Cortex of kidney (tissue), 1 donor: Measurements from ENCODE around the gene PALLD.

ENCODE experiments used
- DNase-seq: peaks from one replicate; lab custom pipeline; 2025; lab: John Stamatoyannopoulos, UW

Gene PALLD

GRCh38 chr4:168854350-168854921, 357.6 kb downstream of the PALLD start:
- DNase-seq: no peak

GRCh38 chr4:168856312-168856711, 359.5 kb downstream of the PALLD start:
- DNase-seq: no peak

DNA sequence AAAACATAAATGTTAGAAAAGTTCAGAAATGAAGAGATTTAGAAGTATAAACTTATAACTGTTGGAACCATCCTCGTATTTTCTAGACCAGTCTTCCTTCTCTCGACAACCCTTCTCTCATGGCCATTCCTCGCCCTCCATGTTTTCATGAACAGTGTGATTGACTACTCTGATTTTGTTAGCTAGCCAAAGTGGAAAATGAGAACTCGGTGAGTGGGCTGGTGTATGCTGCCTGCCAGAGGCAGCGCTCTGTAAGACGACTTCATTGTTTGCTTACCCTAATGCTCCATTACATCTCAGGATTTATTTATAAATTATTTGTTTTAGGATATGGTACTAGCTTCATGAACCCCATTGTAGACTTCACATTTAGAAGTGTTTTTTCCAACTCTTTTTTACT, 360.2 kb downstream of the PALLD start:
- no peak for DNase-seq

- DNase-seq: no peak
These were observed 360.9 kb downstream of the PALLD start for GRCh38 chr4:168857546-168858314.

DNA sequence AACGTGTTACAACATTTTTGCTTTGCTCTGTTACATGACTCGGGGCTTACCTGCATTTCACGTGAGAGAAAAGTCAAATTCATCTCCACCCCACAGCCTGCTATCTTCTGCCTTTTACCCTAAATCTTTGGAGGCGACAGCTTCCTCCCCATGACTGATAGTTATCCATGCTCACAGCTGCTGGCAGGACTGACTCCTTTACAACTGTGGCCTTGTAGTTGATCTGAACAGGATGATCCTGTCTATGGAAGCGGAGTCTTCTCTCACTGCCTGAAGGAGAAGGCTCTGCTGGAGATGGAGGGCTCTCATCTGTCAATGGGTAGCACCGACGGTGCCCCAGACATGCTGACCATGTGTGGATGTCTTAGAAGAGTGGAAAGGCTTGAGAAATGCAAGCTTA, 362.2 kb downstream of the PALLD start:
- DNase-seq: no peak

DNA sequence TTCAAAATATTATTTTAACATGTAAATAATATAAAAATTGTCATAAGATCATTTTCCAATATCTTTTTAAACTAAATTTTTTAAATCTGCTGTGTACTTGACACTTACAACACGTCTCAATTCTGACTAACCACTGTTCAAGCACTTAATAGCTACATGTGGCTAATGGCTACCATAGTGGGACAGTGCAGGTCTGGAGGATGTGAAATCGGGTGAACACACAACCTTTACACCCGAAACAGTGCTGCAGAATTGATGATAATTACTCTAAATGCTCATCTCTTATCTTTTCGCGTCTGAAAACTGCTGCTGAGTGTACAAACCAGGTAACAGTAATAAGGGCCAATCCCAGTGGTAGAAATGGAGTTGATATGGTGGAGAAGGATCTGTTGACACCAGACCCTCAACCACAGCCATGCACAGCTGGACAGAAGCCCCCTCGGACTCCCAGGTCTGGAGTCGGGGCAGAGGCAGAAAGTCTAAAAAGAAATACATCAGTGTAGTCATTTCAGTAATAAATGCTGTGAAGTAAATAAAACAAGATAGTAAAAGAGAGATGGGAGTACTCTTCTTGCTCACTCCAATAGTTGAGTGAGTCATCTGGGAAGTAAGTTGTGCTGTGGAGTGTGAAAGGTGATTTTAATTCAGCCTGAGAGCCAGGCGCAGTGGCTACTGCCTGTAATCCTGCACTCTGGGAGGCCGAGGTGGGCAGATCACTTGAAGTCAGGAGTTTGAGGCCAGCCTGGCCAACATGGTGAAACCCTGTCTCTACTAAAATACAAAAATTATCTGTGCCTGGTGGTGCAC, 363.2 kb downstream of the PALLD start:
- DNase-seq: no peak

- no peak for DNase-seq
These were observed 364.0 kb downstream of the PALLD start for GRCh38 chr4:168860827-168861226.

- DNase-seq: no peak
These were observed 367.1 kb downstream of the PALLD start for GRCh38 chr4:168863719-168864647.

DNA sequence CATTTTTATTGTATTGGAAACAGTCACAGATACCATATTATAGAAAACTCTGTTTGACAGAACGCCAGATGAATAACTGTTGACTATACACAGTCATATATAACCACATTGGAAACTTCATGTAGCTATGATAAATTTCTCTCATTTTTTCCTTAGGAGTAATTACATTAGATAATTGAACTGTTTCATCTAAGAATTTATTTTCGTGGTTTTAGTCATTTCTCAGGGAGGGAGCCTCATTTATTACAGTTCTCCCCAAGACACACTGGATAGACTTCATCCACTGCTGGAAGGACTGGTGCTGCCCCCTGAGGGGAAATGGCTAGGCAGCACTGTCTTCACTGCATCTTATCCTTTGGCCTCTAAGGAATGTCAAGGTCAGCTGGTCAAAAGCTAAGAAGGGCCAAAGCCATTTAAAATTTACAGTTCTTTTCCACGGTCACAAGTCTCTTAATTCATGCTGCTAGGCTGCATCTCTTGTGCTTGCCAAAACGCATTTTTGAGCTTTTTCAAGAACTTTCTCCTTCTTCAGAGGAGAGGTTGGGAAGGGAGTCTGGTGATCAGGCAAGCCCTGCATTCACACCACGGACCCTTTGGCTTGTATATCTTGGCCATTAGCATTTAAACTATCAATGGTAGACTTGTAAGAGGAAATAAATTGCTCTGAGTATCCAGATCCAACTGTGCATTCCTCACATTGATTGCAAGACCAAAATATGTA, 368.1 kb downstream of the PALLD start:
- no peak for DNase-seq

DNA sequence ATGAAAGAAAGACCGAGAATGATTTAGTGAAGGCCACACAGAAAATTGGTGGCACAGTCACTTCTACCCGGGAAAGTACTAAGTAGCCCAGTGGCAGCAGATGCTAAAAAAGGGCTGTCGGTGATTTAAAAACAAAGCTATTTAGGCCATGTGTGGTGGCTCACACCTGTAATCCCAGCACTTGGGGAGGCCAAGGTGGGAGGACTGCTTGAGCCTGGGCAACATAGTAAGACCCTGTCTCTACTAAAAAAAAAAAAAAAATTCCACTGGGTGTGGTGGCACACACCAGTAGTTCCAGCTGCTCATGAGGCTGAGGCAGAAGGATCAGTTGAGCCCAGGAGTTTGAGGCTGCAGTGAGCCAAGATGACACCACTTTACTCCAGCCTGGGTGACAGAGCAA, 369.0 kb downstream of the PALLD start:
- DNase-seq: no peak

DNA sequence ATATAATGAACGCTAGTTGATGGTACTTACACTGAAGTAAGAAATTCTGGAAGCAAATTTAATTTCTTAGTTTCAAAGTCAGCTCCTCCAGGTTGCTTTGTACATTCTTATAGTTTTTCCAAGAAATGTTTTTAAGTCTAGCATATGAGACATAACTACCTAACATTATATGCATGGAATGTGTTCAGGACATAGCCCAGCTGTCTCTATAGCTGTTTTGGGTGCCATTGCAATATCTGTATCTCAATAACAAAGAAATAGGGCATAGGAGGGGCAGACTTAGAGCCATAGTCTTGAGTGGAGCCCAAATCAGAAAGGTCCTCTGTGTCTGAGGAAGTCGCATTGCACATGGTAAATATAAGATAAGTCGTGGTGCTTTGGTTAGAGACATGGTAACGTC, 369.8 kb downstream of the PALLD start:
- DNase-seq: no peak

- DNase-seq: no peak
These were observed 370.3 kb downstream of the PALLD start for GRCh38 chr4:168867128-168867527.

- DNase-seq: no peak
These were observed 371.4 kb downstream of the PALLD start for GRCh38 chr4:168868044-168868781.

- no peak for DNase-seq
These were observed 371.9 kb downstream of the PALLD start for GRCh38 chr4:168868802-168869201.

GRCh38 chr4:168870004-168870403, 373.2 kb downstream of the PALLD start:
- no peak for DNase-seq

DNA sequence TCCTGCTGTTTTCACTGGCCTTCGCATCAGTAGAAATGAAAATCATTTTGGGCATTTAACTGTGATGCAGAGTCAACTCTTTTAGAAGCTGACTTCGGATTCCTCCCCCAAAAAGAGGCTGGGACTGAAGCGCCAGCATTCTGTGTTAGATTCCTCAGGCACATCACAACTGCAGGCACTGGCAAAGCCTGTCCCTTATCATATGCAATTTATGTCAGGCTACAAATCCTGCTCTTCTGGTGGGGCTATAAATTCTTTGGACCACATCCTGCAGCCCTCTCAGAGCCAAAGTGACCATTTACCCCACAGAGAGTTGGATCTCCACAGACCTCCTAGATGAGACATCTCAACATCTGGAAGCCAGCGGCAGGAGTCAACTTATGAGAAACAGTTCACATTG, 374.8 kb downstream of the PALLD start:
- DNase-seq: no peak

DNA sequence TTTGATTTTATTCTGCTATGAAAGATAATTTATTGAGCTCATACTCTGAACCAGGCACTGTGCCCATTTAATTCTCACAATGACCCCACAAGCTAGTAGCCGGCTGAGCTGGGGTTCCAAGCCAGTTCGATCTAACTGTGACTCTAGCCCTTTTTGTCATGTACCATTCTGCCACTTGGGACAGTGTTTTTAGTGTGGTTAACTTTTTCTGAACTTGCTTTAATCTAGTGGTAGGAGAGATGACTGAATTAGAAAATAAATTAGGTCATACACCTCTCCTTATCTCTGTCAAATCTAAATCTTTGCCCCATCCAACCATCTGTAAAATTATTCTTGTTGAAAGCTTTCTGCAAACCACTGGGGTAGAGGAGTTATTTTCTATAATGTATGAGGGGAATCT, 377.2 kb downstream of the PALLD start:
- no peak for DNase-seq

DNA sequence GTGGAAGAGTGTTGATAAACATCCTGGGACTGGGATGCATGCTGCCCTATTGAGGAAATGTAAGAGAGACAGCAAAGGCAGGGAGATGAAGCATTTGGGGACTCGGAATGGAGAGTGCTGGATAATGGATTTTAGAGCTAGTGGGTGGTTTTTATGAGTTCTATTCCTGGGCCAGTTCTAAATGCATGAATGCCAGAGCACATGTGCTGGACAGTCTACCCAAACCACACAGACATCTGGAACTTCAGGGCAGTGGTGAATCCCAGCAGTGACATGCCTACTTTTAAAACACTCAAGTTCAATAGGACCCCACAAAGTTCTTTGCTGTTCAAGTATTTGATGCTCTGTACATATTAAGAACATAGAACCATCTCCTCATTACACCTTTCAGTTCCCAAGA, 379.3 kb downstream of the PALLD start:
- no peak for DNase-seq

DNA sequence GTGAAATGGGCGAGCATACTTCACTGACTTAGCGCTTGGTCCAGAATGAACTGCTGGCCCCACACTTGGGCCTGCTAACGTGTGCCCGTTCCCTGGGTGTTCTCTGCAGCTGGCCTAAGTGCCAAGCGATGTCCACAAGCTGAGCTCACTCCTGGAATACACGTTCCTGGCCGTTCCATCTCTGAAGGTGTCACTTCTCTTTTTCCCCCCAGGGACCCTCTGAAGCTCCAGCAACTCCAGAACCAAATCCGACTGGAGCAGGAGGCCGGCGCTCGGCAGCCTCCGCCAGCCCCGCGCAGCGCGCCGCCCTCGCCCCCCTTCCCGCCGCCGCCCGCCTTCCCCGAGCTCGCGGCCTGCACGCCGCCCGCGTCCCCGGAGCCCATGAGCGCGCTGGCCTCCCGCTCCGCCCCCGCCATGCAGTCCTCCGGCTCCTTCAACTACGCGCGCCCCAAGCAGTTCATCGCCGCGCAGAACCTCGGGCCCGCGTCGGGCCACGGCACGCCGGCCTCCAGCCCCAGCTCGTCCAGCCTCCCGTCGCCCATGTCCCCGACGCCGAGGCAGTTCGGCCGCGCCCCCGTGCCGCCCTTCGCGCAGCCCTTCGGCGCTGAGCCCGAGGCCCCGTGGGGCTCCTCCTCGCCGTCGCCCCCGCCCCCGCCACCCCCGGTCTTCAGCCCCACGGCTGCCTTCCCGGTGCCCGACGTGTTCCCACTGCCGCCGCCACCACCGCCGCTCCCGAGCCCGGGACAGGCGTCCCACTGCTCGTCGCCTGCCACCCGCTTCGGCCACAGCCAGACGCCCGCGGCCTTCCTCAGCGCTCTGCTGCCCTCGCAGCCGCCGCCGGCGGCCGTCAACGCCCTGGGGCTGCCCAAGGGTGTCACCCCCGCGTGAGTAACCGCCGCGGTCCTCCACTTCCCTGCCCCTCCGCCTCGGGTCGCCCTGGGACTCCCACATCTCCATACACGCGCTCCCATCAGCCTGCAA, 380.9 kb downstream of the PALLD start:
- no peak for DNase-seq
